Measurements from ENCODE around the gene SOAT2. TPM values are rescaled to one million over a fixed set of nuclear protein-coding genes. Genes with fewer than 3 reads are reported as not detected.

Gene SOAT2
- total RNA-seq, 2 experiments from 2014 or later: 1.2 to 1.5 TPM

DNA sequence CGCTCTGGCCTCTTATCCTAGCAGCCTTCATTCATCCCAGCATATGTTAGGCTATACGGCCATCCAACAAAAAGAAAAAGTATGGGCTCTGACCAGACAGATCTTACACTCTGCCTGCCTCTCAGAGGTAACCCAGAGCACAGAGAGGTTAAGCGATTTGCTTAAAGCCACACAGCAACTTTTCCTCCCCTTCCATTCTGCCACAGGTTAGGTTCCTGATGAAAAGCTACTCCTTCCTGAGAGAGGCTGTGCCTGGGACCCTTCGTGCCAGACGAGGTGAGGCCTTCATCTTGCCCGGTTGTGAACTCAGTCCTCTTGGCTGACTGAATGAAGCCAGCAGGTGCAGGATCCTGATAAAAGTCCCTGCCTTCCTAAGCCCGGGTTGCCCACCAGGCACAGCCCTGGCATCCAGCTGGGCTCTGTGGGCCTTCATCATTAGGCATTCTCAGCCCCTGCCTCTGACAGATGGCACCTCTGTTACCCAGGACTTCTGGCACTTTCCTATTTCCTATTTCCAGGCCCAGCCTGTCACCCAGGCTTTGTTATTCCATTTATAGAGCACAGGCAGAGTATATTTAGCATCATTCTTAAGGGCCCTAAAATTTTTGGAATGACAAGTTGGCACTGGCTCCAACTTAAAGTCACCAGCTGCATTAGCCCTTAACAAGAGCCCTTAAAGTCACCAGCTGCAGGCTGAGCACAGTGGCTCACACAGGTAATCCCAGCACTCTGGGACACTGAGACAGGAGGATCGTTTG lies 12.8 kb downstream of the SOAT2 start:
- POLR2A ChIA-PET: no interaction called here
- CTCF ChIA-PET: interaction anchor here (0.7 kb wide), 2 partner anchors 29 to 73 kb away, joined by 3 read pairs; no protein-coding TSS in a partner anchor

DNA sequence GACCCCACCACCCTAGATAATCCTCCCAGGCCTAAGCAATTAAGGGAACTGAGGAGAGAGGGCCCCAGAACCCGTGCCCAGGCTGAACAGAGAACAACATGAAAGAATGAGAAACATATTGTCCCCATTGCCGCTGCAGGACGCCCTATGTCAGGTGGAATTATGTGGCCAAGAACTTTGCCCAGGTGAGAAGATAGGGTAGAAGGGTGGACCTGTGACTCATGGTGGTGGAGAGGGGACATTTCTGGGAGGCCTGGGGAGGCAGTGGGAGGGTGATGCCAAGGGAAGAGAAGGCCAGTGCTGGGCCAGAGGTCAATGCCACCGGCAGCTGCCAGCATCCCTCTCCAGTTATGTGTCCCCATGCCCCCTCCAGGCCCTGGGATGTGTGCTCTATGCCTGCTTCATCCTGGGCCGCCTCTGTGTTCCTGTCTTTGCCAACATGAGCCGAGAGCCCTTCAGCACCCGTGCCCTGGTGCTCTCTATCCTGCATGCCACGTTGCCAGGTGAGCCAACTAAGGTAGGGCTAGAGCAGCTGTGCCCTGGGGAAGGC lies 15.5 kb downstream of the SOAT2 start:
- CTCF ChIA-PET: no interaction called here
- POLR2A ChIA-PET: no interaction called here

DNA sequence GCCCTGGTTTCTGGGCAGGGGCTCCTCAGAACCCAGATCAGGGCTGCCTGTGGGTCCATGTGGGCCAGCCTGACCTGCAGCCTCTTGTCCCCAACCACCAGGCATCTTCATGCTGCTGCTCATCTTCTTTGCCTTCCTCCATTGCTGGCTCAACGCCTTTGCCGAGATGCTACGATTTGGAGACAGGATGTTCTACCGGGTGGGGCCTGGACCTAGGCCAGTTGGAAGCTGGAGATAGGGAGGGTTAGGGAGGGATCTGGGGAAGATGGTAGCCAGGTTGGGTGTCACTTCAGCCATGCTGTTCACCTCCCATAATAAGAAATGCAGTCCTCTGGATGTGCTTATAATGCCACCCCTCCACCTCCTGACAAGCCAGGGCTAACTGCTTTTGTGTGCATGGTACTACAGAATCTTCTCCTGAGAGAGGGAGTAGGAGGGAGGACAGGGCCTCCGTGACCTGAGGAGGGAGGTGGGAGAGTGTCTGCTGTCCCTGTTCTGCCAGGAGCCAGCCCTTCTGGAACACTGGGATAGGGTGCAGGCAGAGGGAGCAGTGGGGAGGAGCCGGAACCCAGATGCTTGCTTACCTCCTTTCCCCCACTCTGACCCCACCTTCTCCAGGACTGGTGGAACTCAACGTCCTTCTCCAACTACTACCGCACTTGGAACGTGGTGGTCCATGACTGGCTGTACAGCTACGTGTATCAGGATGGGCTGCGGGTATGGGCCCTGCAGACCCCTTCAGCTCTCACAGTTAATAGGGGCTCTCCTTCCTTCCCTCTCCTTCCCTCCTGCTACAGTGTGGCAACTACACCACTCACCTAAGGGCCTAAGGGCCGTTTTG lies 17.6 kb downstream of the SOAT2 start:
- CTCF ChIA-PET: no interaction called here

DNA sequence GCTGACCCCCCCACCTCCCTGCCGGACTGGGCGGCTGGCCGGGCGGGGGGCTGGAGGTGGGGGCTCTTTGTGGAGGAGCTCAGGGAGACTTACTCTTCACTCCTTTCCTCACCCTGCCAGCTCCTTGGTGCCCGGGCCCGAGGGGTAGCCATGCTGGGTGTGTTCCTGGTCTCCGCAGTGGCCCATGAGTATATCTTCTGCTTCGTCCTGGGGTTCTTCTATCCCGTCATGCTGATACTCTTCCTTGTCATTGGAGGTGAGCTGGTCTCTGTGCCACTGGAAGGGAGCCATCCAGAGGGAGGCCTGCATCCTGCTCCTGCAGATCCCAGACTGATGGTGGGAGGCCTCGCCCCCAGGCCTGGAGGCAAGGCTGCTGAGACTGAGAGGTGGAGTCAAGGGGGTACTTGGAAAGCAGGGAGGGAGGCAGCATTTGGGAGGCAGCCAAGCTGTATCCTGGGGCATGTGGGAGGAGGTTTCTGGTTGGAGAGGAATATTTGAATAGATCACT lies 19.7 kb downstream of the SOAT2 start:
- ChIA-PET POLR2A (no interaction called here), CTCF (interaction anchor here (0.5 kb wide), 1 partner anchor 52 kb away, joined by 3 read pairs; no protein-coding TSS in a partner anchor)

More for the DNA sequence above, 17.6 kb downstream of the SOAT2 start:
- POLR2A ChIA-PET: no interaction called here

DNA sequence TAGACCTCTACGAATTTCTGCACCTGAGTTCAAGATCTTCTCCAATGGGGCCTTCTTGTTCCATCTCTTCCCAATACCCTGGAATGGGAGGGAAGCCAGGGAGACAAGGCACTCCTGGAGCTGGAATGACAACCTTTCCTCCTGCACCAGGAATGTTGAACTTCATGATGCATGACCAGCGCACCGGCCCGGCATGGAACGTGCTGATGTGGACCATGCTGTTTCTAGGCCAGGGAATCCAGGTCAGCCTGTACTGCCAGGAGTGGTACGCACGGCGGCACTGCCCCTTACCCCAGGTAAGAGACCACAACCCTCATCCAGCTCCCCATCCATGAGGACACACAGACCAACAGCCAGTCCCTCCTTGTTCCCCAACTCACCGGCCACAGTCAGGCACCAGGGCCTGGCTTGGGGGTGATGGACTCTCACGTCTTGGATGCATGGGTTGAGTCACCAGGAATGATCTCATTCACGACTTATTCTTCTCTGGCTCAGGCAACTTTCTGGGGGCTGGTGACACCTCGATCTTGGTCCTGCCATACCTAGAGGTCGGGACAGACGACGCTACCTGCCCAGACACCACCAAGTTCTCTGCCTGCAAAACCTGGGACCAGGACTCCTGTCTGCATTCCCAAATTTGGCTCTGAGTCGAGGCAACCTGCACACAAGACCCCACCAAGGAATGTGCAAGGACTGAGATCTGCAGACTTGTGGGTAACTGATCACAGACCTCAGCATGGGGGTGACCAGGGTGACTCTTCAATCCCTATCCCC lies 20.5 kb downstream of the SOAT2 start:
- CTCF ChIA-PET: interaction anchor here (0.5 kb wide), 1 partner anchor 52 kb away, joined by 3 read pairs; no protein-coding TSS in a partner anchor

DNA sequence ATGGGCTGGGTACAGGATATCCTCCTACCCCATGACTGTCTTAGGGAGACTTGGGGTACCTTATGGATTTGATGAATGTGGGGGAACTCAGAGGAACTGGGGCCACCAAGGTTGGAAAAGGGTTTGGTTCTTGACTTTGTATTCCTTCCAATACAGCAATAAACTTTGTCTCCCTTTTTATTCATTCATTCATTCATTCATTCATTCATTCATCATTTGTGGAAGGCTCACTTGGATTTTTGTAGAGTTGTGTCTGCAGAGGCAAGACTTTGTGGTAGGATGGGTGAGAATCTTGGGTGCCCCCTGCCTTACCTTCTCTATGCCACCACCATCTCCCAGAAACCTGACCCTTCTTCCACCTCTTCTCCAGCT lies 21.1 kb downstream of the SOAT2 start:
- ChIA-PET CTCF (no interaction called here), POLR2A (no interaction called here)

More for the DNA sequence above, 20.5 kb downstream of the SOAT2 start:
- POLR2A ChIA-PET: no interaction called here

DNA sequence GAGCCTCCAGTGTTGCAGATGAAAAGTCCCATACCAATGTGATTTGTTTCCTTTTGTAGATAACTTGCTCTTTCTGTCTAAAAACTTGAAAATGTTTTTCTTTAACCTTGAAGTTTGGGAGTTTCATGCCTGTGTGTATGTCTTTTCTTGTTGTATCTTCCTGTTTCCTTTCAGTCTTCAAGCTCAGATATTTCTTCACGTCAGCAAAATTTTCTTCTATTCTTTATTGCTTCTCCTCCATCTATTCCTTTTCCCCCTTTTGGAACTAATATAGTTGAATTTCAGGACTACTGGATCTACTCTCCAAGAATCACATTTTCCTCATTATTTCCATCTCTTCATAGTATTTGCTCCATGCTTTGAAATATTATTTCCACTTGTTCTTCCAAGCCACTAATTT lies 23.9 kb downstream of the SOAT2 start:
- ChIA-PET POLR2A (no interaction called here), CTCF (interaction anchor here (1.1 kb wide), 1 partner anchor 32 kb away, joined by 4 read pairs; no protein-coding TSS in a partner anchor)

DNA sequence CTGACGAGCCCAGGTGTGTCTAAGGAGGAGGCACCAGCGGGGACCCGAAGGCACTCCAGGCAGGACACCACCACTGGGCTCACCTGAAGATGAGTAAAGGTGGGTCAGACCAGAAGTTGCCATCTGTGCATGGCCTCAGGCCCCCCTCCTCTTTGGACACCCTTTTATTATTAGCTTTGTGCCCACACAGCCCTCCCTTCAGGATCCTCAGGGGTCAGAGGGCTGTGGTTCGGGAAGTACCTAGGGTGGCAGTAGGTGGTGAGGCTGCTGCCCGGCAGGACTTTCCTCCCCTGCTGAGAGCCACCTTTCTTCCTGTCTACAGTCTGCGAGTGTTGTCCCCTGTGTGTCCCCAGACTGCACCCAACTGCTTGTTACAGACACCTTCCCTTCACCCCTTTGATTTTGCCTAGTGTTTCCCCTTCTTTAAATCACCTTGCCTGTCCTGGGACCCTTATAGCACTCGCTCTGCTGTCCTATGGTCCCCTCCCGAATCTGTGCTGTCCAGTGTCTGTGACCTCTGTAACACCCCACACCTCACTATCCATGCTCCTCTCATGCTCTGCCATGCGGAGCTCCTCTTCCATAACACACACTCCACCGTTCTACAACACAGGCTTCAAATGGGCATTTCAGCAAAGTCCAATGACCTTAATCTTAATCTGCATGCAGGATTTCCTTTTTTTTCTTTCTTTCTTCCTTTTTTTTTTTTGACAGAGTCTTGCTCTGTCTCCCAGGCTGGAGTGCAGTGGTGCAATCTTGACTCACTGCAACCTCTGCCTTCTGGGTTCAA lies 25.7 kb downstream of the SOAT2 start:
- CTCF ChIA-PET: interaction anchor here (0.5 to 1.2 kb wide), 2 partner anchors 62 to 148 kb away, joined by 3 to 4 read pairs; no protein-coding TSS in a partner anchor
- POLR2A ChIA-PET: no interaction called here

DNA sequence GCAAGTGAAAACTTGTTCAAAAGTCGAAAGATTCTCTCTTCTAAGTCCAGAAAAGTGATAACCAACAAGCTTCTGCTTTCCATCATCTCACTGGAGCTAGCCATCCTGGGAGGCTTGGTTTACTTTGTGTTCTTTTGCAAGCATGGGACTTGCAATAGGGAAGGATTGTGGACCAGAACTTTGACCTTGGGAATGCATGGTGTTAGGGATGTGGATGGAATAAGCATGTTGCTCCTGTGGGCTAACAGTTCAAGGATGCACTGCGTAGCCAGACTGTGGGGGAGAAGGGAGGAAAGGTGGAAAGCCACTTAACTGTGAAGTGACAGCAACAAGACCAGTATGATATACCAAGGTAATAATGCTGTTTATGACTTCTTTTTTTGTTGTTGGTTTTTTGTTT lies 28.6 kb downstream of the SOAT2 start:
- ChIA-PET POLR2A (no interaction called here), CTCF (no interaction called here)

DNA sequence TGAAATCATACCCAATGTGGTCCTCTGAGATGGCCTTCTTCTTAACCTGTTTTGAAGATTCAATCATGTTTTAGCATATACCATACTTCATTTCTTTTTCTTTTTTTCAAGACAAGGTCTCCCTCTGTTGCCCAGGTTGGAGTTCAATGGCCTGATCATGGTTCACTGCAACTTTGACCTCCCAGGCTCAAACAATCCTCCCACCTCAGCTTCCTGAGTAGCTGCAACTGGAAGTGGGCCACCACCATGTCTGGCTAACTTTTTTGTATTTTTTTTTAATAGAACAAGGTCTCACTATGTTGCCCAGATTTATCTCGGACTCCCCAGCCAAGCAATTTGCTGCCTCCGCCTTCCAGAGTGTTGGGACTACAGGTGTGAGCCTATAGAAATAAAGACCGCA lies 30.4 kb downstream of the SOAT2 start:
- POLR2A ChIA-PET: interaction anchor here (0.6 kb wide), 1 partner anchor 8 kb away, joined by 9 read pairs; no protein-coding TSS in a partner anchor
- CTCF ChIA-PET: no interaction called here

DNA sequence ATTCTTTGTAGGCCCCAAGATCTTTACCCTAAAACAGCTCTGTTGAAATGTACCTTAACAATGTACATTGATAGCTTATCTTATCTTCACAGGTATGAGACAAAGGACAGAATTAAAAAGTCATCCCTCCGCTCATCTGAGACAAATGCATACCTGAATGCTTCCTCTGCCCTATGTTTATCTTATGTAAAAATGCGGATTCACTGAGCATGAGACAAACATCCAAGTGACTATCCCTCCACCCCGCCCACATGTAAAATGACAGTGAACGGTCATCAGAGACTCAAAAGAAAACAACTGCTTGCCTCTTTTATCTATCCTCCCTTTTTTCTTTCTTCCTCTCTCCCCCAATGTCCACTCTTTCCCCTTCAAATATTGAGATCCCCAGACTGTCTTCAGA lies 40.1 kb downstream of the SOAT2 start:
- ChIA-PET POLR2A (no interaction called here), CTCF (interaction anchor here (0.7 kb wide), 1 partner anchor 1164 kb away, joined by 5 read pairs; no protein-coding TSS in a partner anchor)

DNA sequence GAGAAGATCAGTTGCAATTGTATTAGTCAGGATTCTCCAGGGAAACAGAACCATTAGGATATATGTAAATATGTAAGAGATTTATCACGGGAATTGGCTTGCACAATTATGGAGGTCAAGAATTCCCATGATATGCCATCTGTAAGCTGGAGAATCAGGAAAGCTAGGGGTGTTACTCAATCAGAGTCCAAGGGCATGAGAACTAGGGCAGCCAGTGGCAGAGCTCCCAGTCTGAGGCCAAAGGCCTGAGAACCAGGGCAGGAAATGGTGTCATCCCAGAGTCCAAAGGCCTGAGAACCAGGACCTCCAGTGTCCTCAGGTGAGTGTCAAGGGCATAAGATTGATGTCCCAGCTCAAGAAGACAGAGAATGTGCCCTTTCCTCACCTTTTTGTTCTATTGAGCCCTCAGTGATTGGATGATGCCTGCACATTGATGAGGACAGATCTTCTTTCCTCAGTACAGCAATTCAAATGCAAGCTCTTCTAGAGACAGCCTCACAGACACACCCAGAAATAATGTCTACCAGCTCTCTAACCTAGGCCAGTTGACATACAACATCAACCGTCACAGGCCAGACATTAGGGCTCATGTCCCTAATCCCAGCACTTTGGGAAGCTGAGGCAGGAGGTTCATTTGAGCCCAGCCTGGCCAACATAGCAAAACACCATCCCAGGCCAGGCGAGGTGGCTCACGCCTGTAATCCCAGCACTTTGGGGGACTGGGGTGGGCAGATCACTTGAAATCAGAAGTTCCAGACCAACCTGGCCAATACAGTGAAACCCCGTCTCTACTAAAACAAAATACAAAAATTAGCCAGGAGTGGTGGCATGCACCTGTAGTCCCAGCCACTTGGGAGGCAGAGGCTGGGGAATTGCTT lies 42.3 kb downstream of the SOAT2 start:
- ChIA-PET POLR2A (no interaction called here), CTCF (interaction anchor here (0.6 kb wide), 1 partner anchor 29 kb away, joined by 3 read pairs; no protein-coding TSS in a partner anchor)

DNA sequence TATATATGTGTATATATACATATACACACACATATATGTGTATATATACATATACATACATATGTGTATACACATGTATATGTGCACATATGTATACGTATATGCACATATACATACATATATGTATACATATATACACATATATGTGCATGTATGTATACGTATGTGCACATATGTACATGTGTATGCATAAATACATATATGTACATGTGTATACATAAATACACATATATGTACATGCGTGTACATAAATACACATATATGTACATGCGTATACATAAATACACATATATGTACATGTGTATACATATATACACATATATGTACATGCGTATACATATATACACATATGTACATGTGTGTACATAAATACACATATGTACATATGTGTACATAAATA lies 43.9 kb downstream of the SOAT2 start:
- CTCF ChIA-PET: no interaction called here
- POLR2A ChIA-PET: no interaction called here

DNA sequence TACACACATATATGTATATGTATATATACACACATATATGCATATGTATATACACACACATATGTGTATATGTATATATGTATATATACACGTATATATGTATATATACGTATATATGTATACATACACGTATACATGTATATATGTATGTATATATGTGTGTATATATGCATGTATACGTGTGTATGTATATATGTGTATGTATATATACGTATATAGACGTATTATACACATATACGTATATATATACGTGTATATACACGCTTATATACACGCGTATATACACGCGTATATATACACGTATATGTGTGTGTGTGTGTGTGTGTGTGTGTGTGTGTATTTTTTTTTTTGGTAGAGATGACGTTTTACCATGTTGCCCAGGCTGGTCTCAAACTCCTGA lies 44.4 kb downstream of the SOAT2 start:
- ChIA-PET CTCF (interaction anchor here (0.7 kb wide), 2 partner anchors 97 to 150 kb away, joined by 3 read pairs; no protein-coding TSS in a partner anchor), POLR2A (no interaction called here)

DNA sequence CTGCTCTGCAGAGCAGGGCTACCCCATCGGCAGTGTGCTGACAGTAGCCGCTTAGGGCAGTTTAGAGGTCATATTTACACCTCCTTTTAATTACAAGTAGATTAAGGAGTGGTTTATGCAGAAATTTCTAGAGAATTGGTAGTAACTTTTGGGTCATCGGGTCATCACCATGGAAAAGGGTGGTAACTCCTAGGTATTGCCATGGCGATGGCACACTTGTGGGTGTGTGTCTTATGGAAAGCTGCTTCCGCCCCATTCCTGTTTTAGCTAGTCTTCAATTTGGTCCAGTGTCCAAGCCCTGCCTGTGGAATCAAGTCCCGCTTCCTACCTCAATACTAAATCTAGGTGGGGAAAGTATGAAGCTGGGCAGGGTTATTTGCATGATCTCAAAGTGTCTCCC lies 47.8 kb downstream of the SOAT2 start:
- POLR2A ChIA-PET: no interaction called here
- CTCF ChIA-PET: no interaction called here

DNA sequence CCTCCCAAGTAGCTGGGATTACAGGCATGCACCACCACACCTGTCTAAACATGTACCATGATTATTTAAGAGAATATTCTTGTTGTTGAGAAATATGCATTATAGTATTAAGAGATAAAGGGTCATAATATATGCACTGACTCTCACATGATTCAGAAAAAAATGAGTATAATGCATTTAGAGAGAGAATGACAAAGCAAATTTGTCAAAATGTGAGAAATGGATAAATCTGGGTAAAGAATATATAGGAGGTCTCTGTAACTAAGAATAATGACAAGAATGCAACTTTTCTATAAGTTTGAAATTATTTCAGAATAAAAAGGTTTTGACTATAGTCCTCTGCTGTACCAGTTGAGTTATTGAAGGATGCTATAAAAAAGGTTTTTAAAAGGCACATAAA lies 49.1 kb downstream of the SOAT2 start:
- POLR2A ChIA-PET: no interaction called here
- CTCF ChIA-PET: interaction anchor here (0.7 kb wide), 1 partner anchor 9 kb away, joined by 4 read pairs; no protein-coding TSS in a partner anchor

DNA sequence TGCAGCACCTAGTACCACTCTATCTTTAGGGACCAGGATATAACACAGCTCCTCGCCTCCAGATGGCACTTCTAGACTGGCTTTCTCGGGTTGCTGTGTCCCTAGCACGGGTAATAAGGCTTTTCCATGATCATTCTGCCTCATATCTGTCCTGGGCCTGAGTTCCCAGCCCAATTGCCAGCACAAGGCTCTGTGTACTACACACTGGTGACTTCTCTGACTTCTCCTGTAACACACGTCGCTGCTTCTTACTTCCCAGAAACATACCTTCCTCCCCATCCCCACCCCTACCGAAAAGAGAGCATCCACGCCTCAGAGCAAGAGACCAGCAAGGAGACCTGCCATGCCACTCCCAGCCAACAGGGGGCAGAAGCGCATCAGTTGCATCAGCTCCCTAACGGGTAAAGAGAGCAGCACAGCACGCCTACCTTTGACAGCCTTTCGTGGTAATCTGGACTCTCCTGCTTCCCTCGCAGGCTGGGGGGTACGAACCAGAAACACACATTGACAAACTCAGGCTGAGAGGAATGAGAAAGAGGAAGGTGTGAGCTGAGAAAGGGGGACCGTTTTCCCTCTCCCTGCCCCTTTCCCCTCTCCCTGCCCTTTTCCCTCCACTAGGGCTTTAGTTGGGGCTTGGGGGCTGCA lies 56.0 kb downstream of the SOAT2 start:
- CTCF ChIA-PET: interaction anchor here (0.6 to 3.5 kb wide), 38 partner anchors 11 to 262 kb away, joined by 3 to 26 read pairs (median 5); partner anchors contain the start of genes AAAS, ESPL1, MYG1 and PFDN5
- POLR2A ChIA-PET: interaction anchor here (0.6 to 1.4 kb wide), 4 partner anchors 21 to 185 kb away, joined by 3 to 9 read pairs (median 3); partner anchors contain the start of genes AAAS, CSAD, ITGB7 and ZNF740
